GM03348 (cell line): ENCODE data around the gene CACNA2D1.

ENCODE experiments used
- DNase-seq: peaks from one replicate; pipeline ENCODE4 v3.0.0; 2012; ENCODE audit warnings: low spot score

CACNA2D1 gene

GRCh38 chr7:82443547-82444219 lies at the start of gene CACNA2D1:
Gene CACNA2D1 (minus strand): TSS chr7:82443777.
- DNase-seq: peak; percentile 94

GRCh38 chr7:82481499-82482097 lies 38.0 kb upstream of the CACNA2D1 start:
- peak; percentile 50 for DNase-seq

GRCh38 chr7:82477733-82478515 lies 34.3 kb upstream of the CACNA2D1 start:
- DNase-seq: no peak

- no peak for DNase-seq
Observed at GRCh38 chr7:82472966-82473365, 29.4 kb upstream of the CACNA2D1 start.

- DNase-seq: no peak
Observed at GRCh38 chr7:82471351-82472020, 27.9 kb upstream of the CACNA2D1 start.

- DNase-seq: no peak
Observed at GRCh38 chr7:82469207-82469606, 25.6 kb upstream of the CACNA2D1 start.

- DNase-seq: peak; percentile 9
Observed at GRCh38 chr7:82468435-82468834, 24.9 kb upstream of the CACNA2D1 start.

GRCh38 chr7:82467020-82467419 lies 23.4 kb upstream of the CACNA2D1 start:
- no peak for DNase-seq

GRCh38 chr7:82464372-82464771 lies 20.8 kb upstream of the CACNA2D1 start:
- no peak for DNase-seq

- no peak for DNase-seq
Observed at GRCh38 chr7:82455295-82455694, 11.7 kb upstream of the CACNA2D1 start.

- no peak for DNase-seq
Observed at GRCh38 chr7:82450759-82451158, 7.2 kb upstream of the CACNA2D1 start.

GRCh38 chr7:82449910-82450309 lies 6.3 kb upstream of the CACNA2D1 start:
- no peak for DNase-seq

- DNase-seq: no peak
Observed at GRCh38 chr7:82446897-82447296, 3.3 kb upstream of the CACNA2D1 start.

- no peak for DNase-seq
Observed at GRCh38 chr7:82445271-82445670, 1.7 kb upstream of the CACNA2D1 start.

- DNase-seq: no peak
Observed at GRCh38 chr7:82444220-82444909, 788 bp upstream of the CACNA2D1 start.

GRCh38 chr7:82443036-82443546 lies 486 bp downstream of the CACNA2D1 start:
- peak; percentile 84 for DNase-seq

GRCh38 chr7:82442492-82443035 lies 1.0 kb downstream of the CACNA2D1 start:
- DNase-seq: peak; percentile 33

GRCh38 chr7:82441669-82442478 lies 1.7 kb downstream of the CACNA2D1 start:
- peak; percentile 4 for DNase-seq

- no peak for DNase-seq
Observed at GRCh38 chr7:82438521-82438920, 5.1 kb downstream of the CACNA2D1 start.

GRCh38 chr7:82435769-82436168 lies 7.8 kb downstream of the CACNA2D1 start:
- DNase-seq: no peak
